Suprapubic skin (tissue), 4 donors: ENCODE data around the gene NTNG2. TPM values are rescaled to one million over a fixed set of nuclear protein-coding genes. Genes with fewer than 3 reads are reported as not detected.

Experiments used
- DNase-seq, 2 donors: peaks; one replicate each; pipeline ENCODE4 v3.0.0-alpha.2; 2019; ENCODE audit warnings: low spot score in 2 of 2
- H3K27ac ChIP-seq: fragments of 200-600 bp; sonication (generic); one replicate; pipeline ENCODE4 v1.5.1; 2019
- H3K27me3 ChIP-seq: fragments of 200-600 bp; sonication (generic); one replicate; pipeline ENCODE4 v1.5.1; 2019
- H3K36me3 ChIP-seq: fragments of 200-600 bp; sonication (generic); one replicate; pipeline ENCODE4 v1.5.1; 2019
- H3K4me1 ChIP-seq: fragments of 200-600 bp; sonication (generic); one replicate; pipeline ENCODE4 v1.5.1; 2019
- H3K4me3 ChIP-seq: fragments of 200-600 bp; sonication (generic); one replicate; pipeline ENCODE4 v1.5.1; 2019; ENCODE audit warnings: mild to moderate bottlenecking
- H3K9me3 ChIP-seq: fragments of 200-600 bp; sonication (generic); one replicate; pipeline ENCODE4 v1.5.1; 2019
- CTCF ChIP-seq, 2 donors: fragments of 200-600 bp in 1 of 2; fragments of 450-650 bp in 1 of 2; sonication (generic) in 1 of 2; IDR thresholded peaks; one replicate each; pipeline ENCODE4 v1.5.1; 2016 to 2019; ENCODE audit warnings: antibody characterized with exemption in 2 of 2, mild to moderate bottlenecking in 1 of 2, moderate library complexity in 1 of 2
- EP300 ChIP-seq: sonication (generic); formaldehyde crosslinking; IDR thresholded peaks from one replicate; pipeline ENCODE4 v1.6.1; 2017; ENCODE audit warnings: antibody characterized with exemption
- POLR2A ChIP-seq, 2 donors: fragments of 450-650 bp; IDR thresholded peaks; one replicate each; pipeline ENCODE4 v1.6.1; 2017; ENCODE audit warnings: antibody characterized with exemption in 2 of 2, mild to moderate bottlenecking in 2 of 2, moderate library complexity in 2 of 2
- POLR2AphosphoS5 ChIP-seq, 3 donors: sonication (generic); formaldehyde crosslinking; IDR thresholded peaks; one replicate each; pipeline ENCODE4 v1.6.1; 2017; ENCODE audit warnings: antibody characterized with exemption in 3 of 3
- WGBS: methylation state at CpG from one replicate; pipeline ENCODE4 v1.1.5; 2018; 5-methylcytosine and 5-hydroxymethylcytosine counted together
- total RNA-seq, 4 donors: library from RNA; depleted of rRNA; stranded (reverse); fragments of >200 nt; gene quantifications; one replicate each; pipeline ENCODE4 v1.1.0, GENCODE V29; 2016

The NTNG2 gene
- total RNA-seq, 4 donors from 2014 or later, result 0.08 to 0.80 (median 0.37) TPM

- Histone ChIP-seq H3K27ac (no peak overlapping the region), H3K9me3 (no peaks in the 10 kb centered on the region), H3K4me1 (no peaks in the 10 kb centered on the region), H3K4me3 (no peak overlapping the region), H3K36me3 (peaks cover 76% of the 10 kb centered on the region), H3K27me3 (no peaks in the 10 kb centered on the region)
- DNase-seq, result no peak
- TF ChIP-seq POLR2AphosphoS5 (IDR thresholded peaks at IDR 0.05), result no peak
- TF ChIP-seq CTCF (IDR thresholded peaks at IDR 0.05), result no peak
- no peak for TF ChIP-seq POLR2A (IDR thresholded peaks at IDR 0.05)
- TF ChIP-seq EP300, result no peak
- 94% methylated on average over 13 of the region's 13 CpGs for WGBS
These were observed 131.4 kb downstream of the NTNG2 start for GRCh38 chr9:132293145-132293721.

Other genes starting within 250 kb of the NTNG2 start
- gene MED27, start 82.2 kb upstream of the NTNG2 start, total RNA-seq, result 10 to 100 TPM; 12.6 to 20.3 (median 16.0) TPM
- 10 to 100 TPM; 28.8 to 67.9 (median 39.7) TPM for gene SETX, start 192.9 kb downstream of the NTNG2 start, total RNA-seq
- gene TTF1, start 244.8 kb downstream of the NTNG2 start, total RNA-seq, result 10 to 100 TPM in 1 of 4 donors, 1 to 10 TPM in 3; 7.7 to 19.7 (median 9.1) TPM
- 1 to 10 TPM in 1 of 4 donors, not detected in 3; 1.0 TPM for gene CFAP77, start 248.2 kb downstream of the NTNG2 start, total RNA-seq